Gastrocnemius medialis (tissue), 4 donors: ENCODE measurements around the gene RBFOX1. TPM values are rescaled to one million over a fixed set of nuclear protein-coding genes. Genes with fewer than 3 reads are reported as not detected.

Source experiments
- ATAC-seq, 2 donors: fragments of 150-250 bp; one replicate each; pipeline ENCODE4 v1.9.1; 2016
- DNase-seq, 2 donors: peaks; one replicate each; pipeline ENCODE4 v3.0.0-alpha.2; 2019
- H3K27ac ChIP-seq, 4 donors: fragments of 200-600 bp; sonication (generic); 1 replicate in 1 of 4; 2 replicates in 3 of 4; pipeline ENCODE4 v1.5.1; 2016 to 2018; ENCODE audit warnings: mild to moderate bottlenecking in 2 of 4, moderate library complexity in 1 of 4
- H3K27me3 ChIP-seq, 3 donors: fragments of 200-600 bp; sonication (generic) in 2 of 3; 1 replicate in 1 of 3; 2 replicates in 2 of 3; pipeline versions ENCODE4 v1.5.1 to v1.6.0; 2016 to 2019; ENCODE audit warnings: mild to moderate bottlenecking in 1 of 3, moderate library complexity in 1 of 3
- H3K36me3 ChIP-seq, 2 donors: fragments of 200-600 bp; sonication (generic) in 1 of 2; one replicate each; pipeline ENCODE4 v1.5.1; 2017 to 2018
- H3K4me1 ChIP-seq, 2 donors: fragments of 200-600 bp; sonication (generic) in 1 of 2; one replicate each; pipeline ENCODE4 v1.5.1; 2016 to 2017; ENCODE audit warnings: mild to moderate bottlenecking in 2 of 2
- H3K4me3 ChIP-seq, 4 donors: fragments of 200-600 bp; sonication (generic) in 3 of 4; 1 replicate in 1 of 4; 2 replicates in 3 of 4; pipeline ENCODE4 v1.5.1; 2016 to 2019; ENCODE audit warnings: mild to moderate bottlenecking in 2 of 4
- H3K9me3 ChIP-seq, 3 donors: fragments of 200-600 bp; sonication (generic) in 2 of 3; 1 replicate in 1 of 3; 2 replicates in 2 of 3; pipeline ENCODE4 v1.5.1; 2016 to 2019
- POLR2A ChIP-seq, 2 donors: fragments of 450-650 bp; IDR thresholded peaks; one replicate each; pipeline ENCODE4 v1.6.1; 2017; ENCODE audit warnings: antibody characterized with exemption in 2 of 2, mild to moderate bottlenecking in 2 of 2, moderate library complexity in 2 of 2
- in situ Hi-C, 4 donors: fragments of 200-750 bp; cut with MboI; loops; one replicate each; pipeline versions ENCODE4 v1.15.0 to v1.8.0; 2017; ENCODE audit warnings: low sequenced_read_pairs in 4 of 4
- intact Hi-C: fragments of 100-400 bp; cut with DNase I; formaldehyde crosslinking; loops from one replicate; pipeline ENCODE4 v1.15.1; 2023; ENCODE audit warnings: low total_unique reads
- total RNA-seq, 4 donors: library from RNA; depleted of rRNA; stranded (reverse); fragments of >200 nt; gene quantifications; one replicate each; pipeline versions ENCODE4 v1.1.0 to v1.2.3, GENCODE V29; 2016
- TF ChIP-seq, protein P1 (sequence below), 5 experiments: fragments of 450-650 bp in 3 of 5; fragments of 200-600 bp in 2 of 5; sonication (generic) in 2 of 5; IDR thresholded peaks in 4 of 5; conservative IDR thresholded peaks in 1 of 5; 1 replicate in 4 of 5; 2 replicates in 1 of 5; pipeline ENCODE4 v1.5.1; 2016 to 2019; ENCODE audit warnings: antibody characterized with exemption in 5 of 5, mild to moderate bottlenecking in 3 of 5, moderate library complexity in 3 of 5

The RBFOX1 gene
- total RNA-seq, 4 donors from 2014 or later: 42.5 to 98.8 (median 58.6) TPM

- in situ Hi-C loops: loop anchor here in 3 of 4 donors (25.0 kb wide), 2 partner anchors 194 to 344 kb away; no protein-coding TSS in a partner anchor
Measured at GRCh38 chr16:7605812-7606211, 273.2 kb downstream of the RBFOX1 start.

GRCh38 chr16:7612671-7613070 is 280.0 kb downstream of the RBFOX1 start:
- Histone ChIP-seq H3K27me3 (no peaks in the 10 kb centered on the region), H3K27ac (no peak overlapping the region), H3K9me3 (no peaks in the 10 kb centered on the region), H3K4me3 (no peak overlapping the region), H3K36me3 (peaks cover 0 to 5% of the 10 kb centered on the region in 2 donors), H3K4me1 (peaks cover 0 to 4% of the 10 kb centered on the region in 2 donors)
- TF ChIP-seq, protein P1, sequence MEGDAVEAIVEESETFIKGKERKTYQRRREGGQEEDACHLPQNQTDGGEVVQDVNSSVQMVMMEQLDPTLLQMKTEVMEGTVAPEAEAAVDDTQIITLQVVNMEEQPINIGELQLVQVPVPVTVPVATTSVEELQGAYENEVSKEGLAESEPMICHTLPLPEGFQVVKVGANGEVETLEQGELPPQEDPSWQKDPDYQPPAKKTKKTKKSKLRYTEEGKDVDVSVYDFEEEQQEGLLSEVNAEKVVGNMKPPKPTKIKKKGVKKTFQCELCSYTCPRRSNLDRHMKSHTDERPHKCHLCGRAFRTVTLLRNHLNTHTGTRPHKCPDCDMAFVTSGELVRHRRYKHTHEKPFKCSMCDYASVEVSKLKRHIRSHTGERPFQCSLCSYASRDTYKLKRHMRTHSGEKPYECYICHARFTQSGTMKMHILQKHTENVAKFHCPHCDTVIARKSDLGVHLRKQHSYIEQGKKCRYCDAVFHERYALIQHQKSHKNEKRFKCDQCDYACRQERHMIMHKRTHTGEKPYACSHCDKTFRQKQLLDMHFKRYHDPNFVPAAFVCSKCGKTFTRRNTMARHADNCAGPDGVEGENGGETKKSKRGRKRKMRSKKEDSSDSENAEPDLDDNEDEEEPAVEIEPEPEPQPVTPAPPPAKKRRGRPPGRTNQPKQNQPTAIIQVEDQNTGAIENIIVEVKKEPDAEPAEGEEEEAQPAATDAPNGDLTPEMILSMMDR (IDR thresholded peaks at IDR 0.05 in 4 of 5, conservative IDR thresholded peaks at IDR 0.05 in 1 of 5): no peak
- TF ChIP-seq POLR2A (IDR thresholded peaks at IDR 0.05): no peak
- intact Hi-C loops (no loop called here), in situ Hi-C loops (loop anchor here in 3 of 4 donors (25.0 kb wide), 2 partner anchors 200 to 350 kb away; no protein-coding TSS in a partner anchor)
- DNase-seq (no peak), ATAC-seq (no peak)

More at GRCh38 chr16:7605812-7606211, 273.2 kb downstream of the RBFOX1 start:
- H3K36me3 ChIP-seq: peaks cover 0 to 5% of the 10 kb centered on the region in 2 donors
- H3K9me3 ChIP-seq: no peaks in the 10 kb centered on the region
- ATAC-seq (peak; percentile 92 to 96), DNase-seq (peak; percentile 24 to 79)
- H3K4me3 ChIP-seq: no peak overlapping the region
- H3K27ac ChIP-seq: peak overlapping the region; percentile 60 to 70 (median 66)
- intact Hi-C loops: loop anchor here (5.0 to 10.0 kb wide), 3 partner anchors 99 to 334 kb away; no protein-coding TSS in a partner anchor
- no peaks in the 10 kb centered on the region for H3K27me3 ChIP-seq
- H3K4me1 ChIP-seq: peaks cover 20 to 24% of the 10 kb centered on the region in 2 donors
- TF ChIP-seq, protein P1 (IDR thresholded peaks at IDR 0.05 in 4 of 5, conservative IDR thresholded peaks at IDR 0.05 in 1 of 5): no peak
- no peak for TF ChIP-seq POLR2A (IDR thresholded peaks at IDR 0.05)

- TF ChIP-seq POLR2A (IDR thresholded peaks at IDR 0.05): no peak
- TF ChIP-seq, protein P1 (IDR thresholded peaks at IDR 0.05 in 4 of 5, conservative IDR thresholded peaks at IDR 0.05 in 1 of 5): no peak
- Histone ChIP-seq H3K27ac (no peak overlapping the region), H3K4me1 (peaks cover 0 to 4% of the 10 kb centered on the region in 2 donors), H3K4me3 (no peak overlapping the region), H3K27me3 (no peaks in the 10 kb centered on the region), H3K36me3 (peaks cover 0 to 5% of the 10 kb centered on the region in 2 donors), H3K9me3 (no peaks in the 10 kb centered on the region)
- in situ Hi-C loops (loop anchor here in 3 of 4 donors (25.0 kb wide), 2 partner anchors 201 to 351 kb away; no protein-coding TSS in a partner anchor), intact Hi-C loops (no loop called here)
- DNase-seq (no peak), ATAC-seq (no peak)
Measured at GRCh38 chr16:7613518-7613917, 280.9 kb downstream of the RBFOX1 start.

GRCh38 chr16:7614021-7614795 is 281.6 kb downstream of the RBFOX1 start:
- Histone ChIP-seq H3K4me3 (no peak overlapping the region), H3K27me3 (no peaks in the 10 kb centered on the region), H3K27ac (no peak overlapping the region), H3K4me1 (peaks cover 0 to 4% of the 10 kb centered on the region in 2 donors), H3K9me3 (no peaks in the 10 kb centered on the region), H3K36me3 (peaks cover 0 to 5% of the 10 kb centered on the region in 2 donors)
- DNase-seq (no peak), ATAC-seq (no peak)
- no peak for TF ChIP-seq POLR2A (IDR thresholded peaks at IDR 0.05)
- TF ChIP-seq, protein P1 (IDR thresholded peaks at IDR 0.05 in 4 of 5, conservative IDR thresholded peaks at IDR 0.05 in 1 of 5): no peak
- in situ Hi-C loops (loop anchor here in 3 of 4 donors (25.0 kb wide), 2 partner anchors 202 to 352 kb away; no protein-coding TSS in a partner anchor), intact Hi-C loops (loop anchor here (2.0 kb wide), 1 partner anchor 209 kb away; no protein-coding TSS in a partner anchor)
